GM18507 (cell line): Measurements from ENCODE around the gene KAZN.

Experiments
- DNase-seq: peaks from one replicate; pipeline ENCODE4 v3.0.0; 2011; ENCODE audit warnings: low read depth; ENCODE audit not compliant: insufficient read length; ENCODE audit errors: extremely low spot score
- FAIRE-seq: peaks from 2 replicates; lab custom pipeline; 2011; peaks lifted over from hg19 to GRCh38; lab: Jason Lieb, UNC

KAZN gene

GRCh38 chr1:14928886-14929546 is 330.5 kb downstream of the KAZN start:
- no peak for FAIRE-seq
- no peak for DNase-seq

GRCh38 chr1:14929547-14930246 is 331.2 kb downstream of the KAZN start:
- DNase-seq (no peak), FAIRE-seq (no peak)

GRCh38 chr1:14930247-14930965 is 331.9 kb downstream of the KAZN start:
- DNase-seq (no peak), FAIRE-seq (no peak)

- FAIRE-seq = no peak
These were observed 333.7 kb downstream of the KAZN start for GRCh38 chr1:14932034-14932638.

GRCh38 chr1:14934867-14935266 is 336.4 kb downstream of the KAZN start:
- DNase-seq (no peak), FAIRE-seq (no peak)

More at GRCh38 chr1:14932034-14932638, 333.7 kb downstream of the KAZN start:
- DNase-seq = no peak

GRCh38 chr1:14936815-14937214 is 338.3 kb downstream of the KAZN start:
- DNase-seq (no peak), FAIRE-seq (no peak)

- DNase-seq = no peak
- FAIRE-seq = no peak
These were observed 338.9 kb downstream of the KAZN start for GRCh38 chr1:14937288-14937949.

- no peak for DNase-seq
- FAIRE-seq = no peak
These were observed 341.2 kb downstream of the KAZN start for GRCh38 chr1:14939527-14940284.

- no peak for DNase-seq
- no peak for FAIRE-seq
These were observed 341.9 kb downstream of the KAZN start for GRCh38 chr1:14940285-14940870.

GRCh38 chr1:14941864-14942263 is 343.4 kb downstream of the KAZN start:
- no peak for DNase-seq
- no peak for FAIRE-seq

- FAIRE-seq (no peak), DNase-seq (no peak)
These were observed 346.0 kb downstream of the KAZN start for GRCh38 chr1:14944471-14944985.

GRCh38 chr1:14945132-14946010 is 346.9 kb downstream of the KAZN start:
- DNase-seq = no peak
- FAIRE-seq = no peak

- FAIRE-seq = no peak
- DNase-seq = no peak
These were observed 347.5 kb downstream of the KAZN start for GRCh38 chr1:14946011-14946359.

GRCh38 chr1:14946684-14947238 is 348.3 kb downstream of the KAZN start:
- no peak for FAIRE-seq
- no peak for DNase-seq

- FAIRE-seq = no peak
- DNase-seq = no peak
These were observed 348.9 kb downstream of the KAZN start for GRCh38 chr1:14947421-14947820.

GRCh38 chr1:14948112-14948652 is 349.7 kb downstream of the KAZN start:
- FAIRE-seq = no peak
- DNase-seq = no peak

GRCh38 chr1:14949270-14949835 is 350.9 kb downstream of the KAZN start:
- FAIRE-seq (no peak), DNase-seq (no peak)
